GM18870 (cell line): ENCODE results near the gene PROC.
"Not testable (repeated sequence)": the region's sequence is repeated elsewhere in the genome, so short reads cannot be mapped to it uniquely, and the experiment has no call there.

ENCODE experiments used
- ATAC-seq: cut with Tn5 transposase; IDR thresholded peaks from one replicate; pipeline ENCODE4 v1.9.1; 2021; ENCODE audit warnings: moderate library complexity; ENCODE audit not compliant: unreplicated experiment

Gene PROC

DNA sequence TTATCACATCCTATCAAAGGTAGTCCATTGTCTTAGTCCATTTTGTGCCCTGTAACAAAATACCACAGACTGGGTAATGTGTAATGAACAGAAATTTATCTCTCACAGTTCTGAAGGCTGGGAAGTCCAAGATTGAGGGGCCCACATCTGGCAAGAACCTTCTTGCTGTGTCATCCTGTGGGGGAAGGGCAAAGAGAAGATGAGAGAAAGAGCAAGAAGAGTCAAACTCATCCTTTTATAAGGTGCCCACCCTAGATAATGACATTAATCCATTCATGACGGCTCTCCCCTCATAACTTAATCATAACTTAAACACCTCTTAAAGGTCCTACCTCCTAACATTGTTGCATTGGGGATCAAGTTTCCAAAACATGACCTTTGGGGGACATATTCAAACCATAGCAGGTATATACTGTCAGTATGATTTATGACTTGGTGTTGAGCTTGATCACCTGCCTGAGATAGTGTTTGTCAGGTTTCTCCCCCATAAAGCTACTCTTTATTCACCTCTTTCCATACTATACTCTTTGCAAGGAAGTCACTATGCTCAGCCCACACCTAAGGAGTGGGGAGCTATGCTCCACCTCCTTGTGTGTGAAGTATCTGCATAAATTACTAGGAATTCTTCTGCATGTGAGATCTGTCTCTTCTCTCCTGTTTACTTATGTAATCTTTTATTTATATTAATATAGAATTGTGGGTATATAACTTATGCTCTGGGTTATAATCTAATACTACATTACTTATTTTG, 25.2 kb upstream of the PROC start:
- no peak for ATAC-seq

DNA sequence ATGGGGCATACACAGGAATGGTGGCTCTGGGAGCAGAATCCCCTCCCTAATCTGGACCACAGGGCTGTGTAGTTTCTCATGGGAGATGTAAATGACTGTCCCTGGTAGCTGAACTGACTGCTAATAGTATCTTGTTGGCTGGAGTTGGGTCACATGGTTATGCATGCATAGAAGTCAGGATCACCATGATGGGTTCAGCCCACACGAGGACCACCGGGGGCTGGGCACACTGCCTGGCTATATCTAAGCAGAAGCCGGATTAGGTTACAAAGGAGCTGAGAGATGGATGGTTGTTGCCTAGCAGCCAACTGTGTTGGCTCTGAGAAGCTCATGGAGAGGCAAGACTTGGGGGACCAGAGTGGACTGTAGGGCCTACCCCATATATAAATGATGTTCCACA, 23.7 kb upstream of the PROC start:
- ATAC-seq = no peak

DNA sequence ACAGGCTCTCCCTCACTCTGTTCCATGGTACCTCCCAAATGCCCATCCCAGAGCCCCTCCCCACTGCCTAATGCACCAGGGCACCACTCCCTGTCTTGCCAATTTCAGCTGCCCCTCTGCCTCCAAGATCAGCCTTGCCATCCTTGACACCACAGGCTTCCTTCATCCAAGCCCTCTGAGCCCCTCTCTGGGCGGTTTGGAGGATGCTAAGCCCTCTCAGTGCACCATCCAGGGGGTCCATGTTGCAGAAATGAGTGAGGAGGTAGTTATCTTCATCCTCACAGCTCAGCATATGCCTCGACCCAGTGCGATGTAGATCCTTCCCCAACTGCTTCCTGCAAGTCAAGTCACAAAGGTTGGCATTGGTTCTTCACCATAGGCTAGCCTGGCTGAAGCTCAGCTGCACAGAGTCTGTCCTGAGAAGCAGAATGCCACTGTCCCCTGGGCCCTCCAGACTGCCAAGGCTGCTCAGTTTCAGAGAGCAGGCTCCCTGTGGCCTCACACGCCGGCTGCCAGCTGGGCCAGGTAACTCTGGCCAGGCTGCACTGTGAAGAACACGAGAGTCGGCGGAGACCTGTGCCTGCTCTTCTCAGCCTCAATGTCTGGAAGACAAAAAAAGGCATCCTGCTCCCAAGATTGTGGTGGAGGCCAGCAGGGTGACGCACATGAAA, 20.5 kb upstream of the PROC start:
- ATAC-seq = no peak

DNA sequence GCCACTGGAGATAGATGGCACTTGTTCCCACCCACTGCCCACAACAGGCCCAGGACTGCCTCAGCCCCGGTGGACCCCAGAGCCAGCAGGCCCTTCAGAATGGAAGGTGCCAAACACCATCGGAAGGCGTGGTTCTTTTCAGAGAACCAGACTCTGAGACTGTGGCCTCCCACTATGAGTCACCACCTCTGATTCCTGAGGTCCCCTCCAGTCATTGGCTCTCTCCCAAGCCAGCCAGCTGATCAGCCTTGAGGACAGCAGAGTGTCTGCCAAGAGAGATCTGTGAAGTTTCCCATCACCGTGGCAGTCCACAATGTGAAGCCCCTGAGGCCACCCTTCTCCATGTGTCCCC, 20.0 kb upstream of the PROC start:
- peak; percentile 92 for ATAC-seq

DNA sequence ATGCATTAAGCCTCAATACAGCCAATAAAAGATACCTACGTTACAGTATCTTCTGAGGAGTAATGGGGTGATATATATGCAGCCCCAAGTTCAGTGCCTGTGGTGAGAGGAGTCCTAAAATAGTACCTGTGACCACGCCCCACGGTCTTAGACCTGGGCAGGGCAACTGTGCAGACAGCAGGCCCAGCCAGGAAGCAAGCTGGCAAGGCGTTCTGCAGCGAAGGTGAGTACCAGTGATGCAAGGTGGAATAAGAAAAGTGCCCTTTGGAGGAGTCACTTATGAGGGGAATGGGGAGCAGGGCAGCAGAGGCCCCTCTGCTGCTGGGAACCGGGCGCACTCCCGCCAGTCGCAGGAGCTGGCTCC, 17.7 kb upstream of the PROC start:
- no peak for ATAC-seq

DNA sequence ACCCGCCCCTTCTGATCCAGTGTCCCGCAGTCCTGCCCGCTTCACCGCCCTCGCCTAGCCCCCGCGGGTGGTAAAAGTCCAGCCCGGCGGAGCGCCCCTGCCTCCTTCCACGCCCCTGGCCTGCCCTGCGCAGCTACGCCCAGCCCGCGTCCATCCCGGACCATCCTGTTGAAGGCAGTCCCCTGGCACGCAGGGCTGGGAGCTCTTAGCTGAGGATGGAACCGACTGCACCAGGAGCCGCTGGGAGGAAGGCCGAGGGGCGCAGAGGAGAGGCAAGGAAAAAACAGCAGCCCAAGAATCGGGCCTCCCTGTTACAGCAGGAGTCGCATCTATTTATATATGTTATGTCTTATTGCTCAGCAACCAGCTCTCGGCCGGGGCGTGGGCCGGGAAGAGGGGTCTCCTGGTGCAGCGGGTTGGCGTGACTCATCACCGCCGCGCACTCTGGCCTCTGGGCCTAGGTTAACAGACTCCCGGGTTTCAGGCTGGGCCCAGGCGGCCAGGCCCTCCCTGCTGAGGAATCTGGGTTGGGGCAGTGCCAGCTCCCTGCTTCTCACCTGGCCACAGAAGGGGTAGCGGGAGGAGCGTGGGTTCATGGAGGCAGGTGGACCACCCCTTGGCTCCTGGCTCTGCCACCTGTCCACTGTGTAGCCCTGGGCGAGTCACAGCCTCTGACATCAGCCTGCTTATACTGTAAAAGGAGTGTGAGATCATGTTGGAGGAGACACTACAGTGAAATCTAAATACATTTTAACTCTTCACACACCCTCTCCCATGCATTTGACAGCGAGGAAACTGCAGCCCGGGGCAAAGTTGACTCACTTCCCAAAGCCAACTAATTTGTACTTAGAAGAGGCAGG, 17.1 kb upstream of the PROC start:
- no peak for ATAC-seq

DNA sequence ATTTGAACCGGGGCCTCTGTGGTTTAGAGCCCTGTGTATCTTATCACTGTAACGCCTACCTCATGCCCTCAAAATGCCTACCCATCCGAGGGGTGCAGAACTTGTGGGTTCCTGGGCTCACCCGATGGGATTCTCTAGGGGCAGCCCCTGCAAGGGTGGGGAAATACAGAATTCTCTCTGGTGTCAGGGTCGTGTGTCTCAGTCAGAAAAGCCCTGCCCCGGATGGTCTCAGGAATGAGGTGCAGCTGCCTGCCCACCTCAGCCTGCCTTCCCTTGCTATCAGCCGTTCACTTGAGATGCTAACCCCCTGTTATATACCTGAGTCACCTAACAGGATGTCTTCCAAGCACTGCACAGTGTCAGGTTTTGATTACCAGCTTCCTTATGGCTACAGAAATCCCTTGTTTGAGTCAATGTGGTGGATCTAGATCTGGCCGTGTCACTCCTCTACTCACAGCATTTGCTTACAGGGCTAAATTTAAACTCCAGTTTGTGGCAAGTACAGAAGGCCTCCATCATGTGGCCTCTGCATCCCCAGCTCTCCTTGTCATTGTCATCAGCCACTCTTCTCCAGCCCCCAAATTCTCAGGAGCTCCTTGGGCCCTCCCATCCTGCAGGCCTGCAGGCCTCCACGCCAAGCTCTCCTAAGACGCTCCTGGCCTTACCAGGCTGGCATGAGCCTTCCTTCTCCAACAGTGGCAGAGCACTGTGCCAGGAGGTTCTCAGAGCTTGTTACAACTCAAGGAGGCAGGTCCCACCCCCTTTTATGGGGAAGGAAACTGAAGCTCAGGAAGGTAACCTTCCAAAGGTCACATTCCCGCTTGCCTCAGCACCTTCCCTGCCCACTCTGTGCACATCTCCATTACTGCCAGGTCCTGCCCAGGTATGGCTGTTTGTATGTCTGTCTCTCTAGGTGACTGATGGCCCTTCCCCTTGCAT, 16.2 kb upstream of the PROC start:
- ATAC-seq = no peak

DNA sequence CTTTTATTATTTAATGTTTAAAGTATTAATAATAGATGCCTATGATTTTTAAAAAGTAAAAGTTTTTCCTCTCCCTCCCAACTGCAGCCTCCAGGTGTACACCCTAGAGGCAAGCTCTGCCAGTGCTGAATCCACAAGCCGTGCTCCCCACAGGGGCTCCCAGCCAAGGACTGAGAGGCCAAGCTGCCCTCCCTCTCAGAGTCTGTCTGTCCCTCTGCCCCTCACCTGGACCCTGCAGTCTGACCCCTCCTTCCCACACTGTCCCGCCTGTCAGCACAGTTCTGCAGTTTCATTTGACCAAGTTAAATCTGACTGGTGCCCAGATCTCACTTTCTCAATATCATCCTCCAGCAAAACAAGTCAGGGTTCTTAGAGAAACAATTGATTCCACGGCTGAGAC, 14.8 kb upstream of the PROC start:
- ATAC-seq = no peak

DNA sequence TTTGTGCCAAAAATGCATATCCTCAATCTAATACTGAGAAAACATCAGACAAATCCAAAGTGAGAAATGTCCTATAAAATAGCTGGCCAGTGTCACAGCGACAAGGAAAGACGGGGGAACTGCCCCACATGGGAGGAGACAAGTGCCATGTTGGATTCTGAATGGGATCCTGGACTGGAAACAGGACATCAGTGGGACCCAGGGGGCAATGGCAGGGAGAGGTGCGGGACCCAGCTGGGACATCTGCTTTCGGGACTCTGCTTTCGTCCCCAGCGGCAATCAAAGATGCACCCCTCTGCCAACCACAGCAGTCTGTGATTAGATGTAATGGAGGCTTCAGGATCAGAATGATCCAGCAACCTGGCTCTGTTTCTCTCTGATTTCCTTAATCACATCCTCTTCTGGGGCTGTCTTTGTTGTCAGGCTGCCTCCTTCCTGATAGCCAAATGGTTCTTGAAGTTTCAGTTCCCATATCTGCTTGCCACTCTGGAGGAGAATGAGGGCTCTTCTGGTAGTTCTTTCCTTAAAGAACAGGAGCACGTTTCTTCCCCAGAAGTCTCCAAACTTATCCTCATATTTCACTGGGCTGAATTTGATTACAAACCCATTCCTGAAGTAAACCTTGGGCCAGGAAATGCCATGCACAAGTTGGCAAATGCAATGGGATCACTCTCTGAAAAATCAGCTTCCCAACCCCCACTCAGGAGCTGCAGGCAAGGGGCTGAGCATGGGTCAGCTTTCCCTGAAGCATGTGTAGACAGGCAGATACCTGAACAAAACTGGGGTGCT, 13.6 kb upstream of the PROC start:
- no peak for ATAC-seq

DNA sequence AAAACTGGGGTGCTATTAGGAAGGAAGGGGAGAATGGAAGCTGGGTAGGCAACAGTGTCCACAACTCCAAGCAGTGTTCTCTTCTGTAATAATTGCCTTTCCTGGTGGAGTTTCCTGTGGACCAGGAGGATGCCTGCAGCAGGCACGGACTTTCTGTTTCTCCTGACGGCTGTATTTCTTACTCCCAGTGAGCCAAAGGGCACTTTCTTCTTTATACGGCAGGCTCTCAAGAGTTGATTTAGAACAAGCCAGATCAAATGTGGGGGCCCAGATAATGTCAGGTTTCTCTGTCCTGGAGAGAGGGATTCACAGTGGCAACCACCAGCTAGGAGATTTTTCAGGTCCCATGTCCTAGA, 13.0 kb upstream of the PROC start:
- no peak for ATAC-seq

DNA sequence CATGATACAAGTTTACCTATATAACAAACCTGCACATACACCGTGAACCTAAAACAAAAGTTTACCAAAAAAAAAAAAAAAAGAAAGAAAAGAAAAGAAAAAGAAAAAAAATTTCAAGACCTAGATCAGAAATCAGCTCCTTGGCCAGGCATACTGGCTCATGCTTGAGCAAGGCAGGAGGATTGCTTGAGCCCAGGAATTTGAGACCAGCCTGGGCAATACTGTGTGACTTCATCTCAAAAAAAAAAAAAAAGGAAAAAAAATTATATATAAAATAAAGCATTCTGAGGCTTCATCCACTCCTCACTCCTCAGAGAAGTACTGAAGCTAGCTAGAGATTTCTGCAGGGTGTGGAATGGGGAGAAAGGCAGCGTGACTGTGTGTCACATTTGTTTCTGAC, 11.8 kb upstream of the PROC start:
- ATAC-seq = no peak

DNA sequence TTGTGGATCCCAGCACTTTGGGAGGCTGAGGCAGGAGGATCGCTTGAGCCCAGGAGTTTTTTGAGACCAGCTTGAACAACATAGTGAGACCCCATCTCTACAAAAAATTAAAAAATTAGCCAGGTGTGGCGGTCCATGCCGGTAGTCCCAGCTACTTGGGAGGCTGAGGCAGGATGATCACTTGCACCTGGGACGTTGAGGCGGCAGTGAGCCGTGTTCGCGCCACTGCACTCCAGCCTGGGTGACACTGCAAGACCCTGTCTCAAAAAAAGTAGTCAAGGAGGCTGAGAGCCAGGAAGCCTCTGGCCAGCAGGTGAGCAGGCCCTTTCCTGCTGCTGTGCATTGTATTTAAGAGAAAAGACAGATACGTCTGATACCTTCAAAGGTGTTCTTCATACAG, 11.1 kb upstream of the PROC start:
- ATAC-seq = no peak

DNA sequence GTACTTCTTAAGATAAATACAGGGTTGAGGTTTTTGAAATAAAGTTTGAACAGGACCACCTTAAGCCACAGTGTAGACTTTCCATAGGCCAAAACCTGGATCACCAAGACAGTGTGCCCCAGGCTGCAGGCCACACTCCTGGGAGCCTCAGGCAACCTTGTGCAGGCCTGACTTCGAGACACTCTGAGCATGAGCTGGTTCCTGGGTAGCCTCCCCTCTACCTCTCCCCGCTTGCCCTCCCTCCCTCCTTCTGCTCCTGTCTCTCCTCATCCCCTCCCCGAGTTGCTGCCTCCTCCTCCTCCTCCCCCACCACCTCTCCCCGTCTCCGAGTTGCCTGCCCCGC, 10.6 kb upstream of the PROC start:
- ATAC-seq = no peak

DNA sequence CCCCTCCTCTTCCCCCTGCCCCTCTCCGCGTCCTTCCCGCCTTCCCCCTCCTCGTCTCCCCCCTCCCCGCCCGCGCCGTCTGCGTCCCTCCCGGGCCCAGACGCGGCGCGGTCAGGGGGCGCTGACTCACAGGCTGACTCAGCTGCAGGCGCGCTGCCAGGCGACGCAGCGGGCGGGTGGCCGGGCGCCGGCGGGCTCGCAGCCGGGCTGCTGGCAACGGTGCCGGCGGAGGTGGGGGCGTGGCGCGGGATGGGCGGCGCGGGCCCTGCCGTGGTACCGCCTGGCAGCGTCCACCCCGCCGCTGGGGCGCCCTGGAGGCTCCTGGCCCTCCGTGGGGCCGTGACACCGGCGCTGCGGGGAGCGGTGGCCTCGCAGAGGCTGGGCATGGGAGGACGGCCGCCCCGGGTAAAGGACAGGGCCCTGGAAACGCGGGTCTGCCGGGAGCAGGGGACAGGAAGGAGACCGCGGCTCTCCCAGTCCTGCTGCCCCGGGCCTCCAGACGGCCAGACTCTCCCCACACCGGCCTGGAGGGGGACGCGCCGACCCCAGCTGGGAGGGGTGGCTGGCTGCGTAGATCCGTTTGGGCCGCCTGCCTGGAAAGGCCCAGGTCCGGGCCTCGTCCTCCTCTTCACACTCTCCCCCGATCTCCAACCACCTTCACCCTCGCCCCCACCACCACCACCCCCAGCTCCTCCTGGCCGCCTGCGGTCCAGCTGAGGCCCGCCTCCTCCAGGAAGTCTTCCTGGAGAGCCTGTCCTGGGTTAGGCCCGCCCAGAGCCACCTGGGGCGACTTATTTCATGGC, 10.0 kb upstream of the PROC start:
- no peak for ATAC-seq

DNA sequence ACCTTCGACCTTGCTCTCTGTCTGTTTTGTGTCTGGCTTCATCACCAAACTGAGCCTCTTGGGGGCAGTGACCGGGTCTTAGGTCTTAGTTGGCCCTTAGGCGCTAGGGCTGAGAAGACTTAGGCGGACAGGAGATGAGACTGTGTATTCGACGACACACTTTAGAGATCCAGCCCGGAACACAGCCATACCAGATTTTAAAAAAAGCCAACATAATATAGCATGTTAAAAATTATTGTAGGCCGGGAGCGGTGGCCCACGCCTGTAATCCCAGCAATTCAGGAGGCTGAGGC, 9.5 kb upstream of the PROC start:
- ATAC-seq = no peak

DNA sequence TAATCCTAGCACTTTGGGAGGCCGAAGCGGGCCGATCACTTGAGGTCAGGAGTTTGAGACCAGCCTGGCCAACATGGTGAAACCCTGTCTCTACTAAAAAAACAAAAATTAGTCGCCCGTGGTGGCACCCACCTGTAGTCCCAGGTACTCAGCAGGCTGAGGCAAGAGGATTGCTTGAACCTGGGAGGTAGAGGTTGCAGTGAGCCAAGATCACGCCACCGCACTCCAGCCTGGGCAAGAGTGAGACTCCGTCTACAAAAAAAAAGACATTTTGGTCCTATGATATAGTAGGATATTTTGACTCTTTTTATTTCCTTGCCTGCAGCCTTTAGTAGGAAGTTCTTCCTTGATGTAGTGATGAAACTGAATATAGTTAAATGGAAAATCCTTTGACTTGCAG, 8.5 kb upstream of the PROC start:
- not testable (repeated sequence) for ATAC-seq

DNA sequence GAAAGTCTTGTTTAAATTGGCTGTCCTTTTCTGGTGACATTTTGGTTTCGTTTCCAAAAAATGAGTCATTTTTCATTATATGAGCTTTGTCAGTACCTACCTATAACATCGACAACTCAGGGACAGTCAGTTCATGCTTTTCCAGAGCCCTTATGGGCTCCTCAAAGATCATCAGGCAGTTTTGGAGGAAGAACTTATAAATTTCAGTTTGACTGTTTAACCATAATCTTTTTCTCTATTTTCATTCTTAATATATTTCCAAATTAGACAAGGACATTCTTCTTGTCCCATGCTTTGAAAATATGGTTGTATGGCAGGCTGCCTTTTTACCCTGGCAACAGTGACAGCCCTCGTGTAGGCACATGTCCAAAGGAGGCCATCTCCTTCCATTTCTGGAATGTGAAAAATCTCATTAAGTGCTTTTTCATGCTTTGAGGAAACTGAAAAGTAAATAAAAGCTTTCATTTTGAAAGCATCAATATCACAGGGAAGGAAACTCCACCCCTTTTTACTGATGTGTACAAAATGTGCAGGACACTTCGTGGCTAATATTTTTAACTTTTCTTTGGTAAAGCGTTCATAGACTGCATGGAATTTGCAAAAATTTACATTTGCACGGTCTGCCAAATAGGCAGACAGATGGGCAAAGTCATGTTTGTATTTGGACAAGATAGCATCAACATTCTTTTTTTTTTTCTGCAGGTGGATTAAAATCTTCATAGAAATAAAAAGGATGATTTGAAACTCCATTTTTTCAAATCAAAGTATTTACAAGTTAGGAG, 7.2 kb upstream of the PROC start:
- peak; percentile 78 for ATAC-seq

DNA sequence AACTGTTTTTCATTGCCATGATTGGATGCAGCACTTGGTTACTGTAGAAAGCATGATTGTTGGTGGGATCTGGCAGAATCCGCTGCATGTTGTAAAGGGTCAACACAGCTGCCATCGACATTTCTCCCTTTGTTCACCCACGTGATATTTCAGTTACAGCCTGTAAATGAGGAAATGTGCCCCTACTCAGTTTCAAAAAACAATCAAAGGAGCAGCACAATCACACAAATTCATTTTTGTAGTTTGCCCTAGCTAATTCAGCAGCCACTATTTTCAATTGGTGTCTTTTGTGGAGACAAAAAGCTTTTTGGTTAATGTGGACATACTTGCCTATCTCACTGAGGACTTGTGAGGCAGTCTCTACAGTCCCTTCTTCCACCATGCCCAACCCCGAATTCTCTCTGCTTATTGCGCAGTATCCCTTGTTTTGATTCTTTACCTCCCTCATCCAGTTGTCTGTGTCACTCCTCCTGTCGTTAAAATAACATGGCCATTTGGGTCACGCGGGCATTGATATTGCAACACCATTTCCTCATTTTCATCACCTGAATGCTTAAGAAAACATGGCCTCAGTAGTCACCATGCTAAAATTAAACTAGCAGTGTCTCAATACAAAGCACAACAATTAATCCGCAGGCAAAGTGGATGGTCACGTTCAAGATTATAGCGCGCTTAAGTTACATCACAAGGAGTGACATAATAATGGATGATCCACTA, 6.4 kb upstream of the PROC start:
- ATAC-seq = no peak
